ENCODE results near the gene C16orf95. TPM values are rescaled to one million over a fixed set of nuclear protein-coding genes. Genes with fewer than 3 reads are reported as not detected.
"Not testable (repeated sequence)": the region's sequence is repeated elsewhere in the genome, so short reads cannot be mapped to it uniquely, and the experiment has no call there.

The C16orf95 gene
- total RNA-seq, 2 experiments from 2014 or later: 9.9 to 11.4 TPM

DNA sequence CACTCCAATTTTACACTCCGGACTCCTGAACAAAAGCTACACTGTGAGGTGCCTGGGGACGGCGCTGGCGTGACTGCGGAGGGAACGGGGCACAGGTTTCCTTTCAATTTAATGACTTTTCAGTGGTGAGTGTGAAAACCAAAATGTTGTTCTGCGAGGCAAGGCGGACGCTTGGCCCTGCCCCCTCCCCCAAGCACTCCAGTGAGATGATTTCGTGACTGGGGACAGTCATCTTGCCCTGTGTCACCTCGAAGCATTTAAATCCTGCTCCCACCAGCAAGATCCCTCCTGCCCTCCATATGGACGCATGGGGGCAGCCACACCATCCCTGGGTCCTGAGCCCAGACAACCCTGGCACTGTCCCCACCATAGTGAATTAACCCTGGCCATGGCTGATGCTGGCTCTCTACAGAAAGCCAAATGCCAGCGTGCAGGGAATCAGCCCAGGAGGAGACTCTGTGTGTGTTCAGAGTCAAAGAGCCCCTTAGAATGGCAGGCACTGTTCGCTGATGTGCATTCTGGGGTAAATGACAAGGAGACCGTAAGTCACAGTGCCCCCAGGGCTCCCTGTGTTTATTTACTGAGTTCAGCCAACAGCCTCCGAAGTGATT lies 41.0 kb downstream of the C16orf95 start:
- Mint-ChIP-seq H3K27me3 (peaks cover 14% of the 10 kb centered on the region), H3K9me3 (no peaks in the 10 kb centered on the region), H3K27ac (no peak overlapping the region), H3K4me1 (peaks cover 7% of the 10 kb centered on the region), H3K36me3 (no peaks in the 10 kb centered on the region), H3K4me3 (no peak overlapping the region)
- peak; percentile 8 for DNase-seq

DNA sequence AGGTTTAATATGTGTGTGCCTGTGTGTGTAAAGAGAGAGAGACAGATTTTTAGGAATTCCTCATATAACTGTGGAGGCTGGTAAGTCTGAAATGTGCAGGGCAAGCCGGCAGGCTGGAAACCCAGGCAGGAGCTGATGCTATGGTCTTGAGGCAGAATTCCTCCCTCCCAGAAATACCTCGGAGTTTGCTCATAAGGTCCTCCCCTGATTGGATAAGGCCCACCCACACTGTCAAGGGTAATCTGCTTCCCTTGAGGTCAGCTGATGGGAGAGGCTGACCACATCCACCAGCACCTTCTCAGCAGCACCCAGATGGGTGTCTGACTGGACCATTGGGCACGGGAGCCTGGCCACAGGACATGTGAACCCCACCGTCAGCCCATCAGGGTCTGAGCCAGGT lies 42.4 kb downstream of the C16orf95 start:
- peaks cover 2% of the 10 kb centered on the region for H3K36me3 Mint-ChIP-seq
- H3K4me3 Mint-ChIP-seq: no peak overlapping the region
- H3K27ac Mint-ChIP-seq: no peak overlapping the region
- H3K9me3 Mint-ChIP-seq: peaks cover 2% of the 10 kb centered on the region
- H3K27me3 Mint-ChIP-seq: peaks cover 14% of the 10 kb centered on the region
- DNase-seq: no peak
- H3K4me1 Mint-ChIP-seq: peaks cover 7% of the 10 kb centered on the region

DNA sequence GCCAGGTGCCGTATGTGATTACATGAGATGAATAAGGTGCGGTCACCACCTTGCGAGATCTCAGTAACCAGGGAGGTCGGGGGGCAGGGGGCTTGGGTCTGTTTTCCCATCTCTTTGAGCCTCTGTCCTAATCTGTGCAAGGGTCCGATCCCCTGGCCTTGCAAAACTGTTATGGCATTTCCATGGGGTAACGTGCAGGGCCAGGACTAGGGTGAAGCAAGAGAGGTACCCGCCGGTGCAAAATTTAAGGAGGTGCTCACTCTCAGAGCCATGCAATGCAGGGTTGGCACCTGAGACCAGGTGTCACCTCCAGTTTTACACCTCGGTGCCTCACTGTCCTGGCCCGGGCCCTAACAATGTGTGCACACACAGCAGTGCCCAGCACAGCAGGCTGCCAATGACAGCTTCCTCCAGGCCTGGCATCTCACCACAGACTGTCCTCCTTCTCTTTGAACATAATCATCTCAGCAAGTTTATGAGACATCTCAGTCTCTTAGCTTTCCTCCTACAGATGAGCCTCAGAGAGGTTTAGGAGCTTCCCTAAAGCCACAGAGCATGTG lies 43.6 kb downstream of the C16orf95 start:
- Mint-ChIP-seq H3K36me3 (peaks cover 5% of the 10 kb centered on the region), H3K4me1 (peaks cover 5% of the 10 kb centered on the region), H3K27me3 (peaks cover 7% of the 10 kb centered on the region), H3K4me3 (no peak overlapping the region), H3K27ac (no peak overlapping the region), H3K9me3 (peaks cover 4% of the 10 kb centered on the region)
- no peak for DNase-seq

DNA sequence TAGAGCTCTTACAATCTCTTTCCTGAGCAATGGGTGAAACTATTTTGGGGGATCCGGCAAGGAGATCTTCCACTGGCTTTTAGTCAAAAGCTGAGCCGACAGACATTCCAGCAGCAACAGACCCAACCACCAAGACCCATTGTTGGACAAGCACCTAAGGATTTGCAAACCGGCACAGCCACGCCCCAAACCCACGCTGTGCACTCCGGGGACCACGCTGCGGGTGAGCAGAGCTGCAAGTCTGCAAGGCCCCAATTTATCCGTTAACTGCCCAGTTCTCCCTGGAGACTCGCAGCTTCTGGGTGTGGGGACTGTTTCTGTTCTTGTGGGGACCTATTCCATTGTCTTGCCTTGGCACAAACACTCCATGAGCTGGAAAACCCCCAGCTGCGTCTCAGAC lies 45.9 kb downstream of the C16orf95 start:
- Mint-ChIP-seq H3K27me3 (no peaks in the 10 kb centered on the region), H3K9me3 (peaks cover 4% of the 10 kb centered on the region), H3K27ac (no peak overlapping the region), H3K36me3 (peaks cover 5% of the 10 kb centered on the region), H3K4me1 (peaks cover 4% of the 10 kb centered on the region), H3K4me3 (no peak overlapping the region)
- no peak for DNase-seq

DNA sequence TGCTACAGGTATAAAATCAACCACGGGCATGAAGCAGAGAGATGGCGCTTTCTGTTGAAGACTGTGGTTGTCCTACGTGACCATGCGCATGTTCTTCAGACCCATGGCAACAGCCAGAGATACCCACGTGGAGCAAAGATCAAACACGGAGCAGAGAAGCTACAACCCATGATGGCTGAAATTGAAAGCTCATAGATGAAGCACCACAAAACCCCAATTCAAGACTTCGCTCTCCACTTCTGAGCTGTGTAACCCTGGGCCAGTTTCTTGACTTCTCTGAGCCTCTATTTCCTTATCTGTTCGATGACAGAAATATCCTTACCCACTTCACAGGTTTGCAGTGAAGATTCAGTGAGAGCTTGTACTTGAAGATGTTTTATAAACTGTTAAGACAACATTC lies 49.6 kb downstream of the C16orf95 start:
- H3K9me3 Mint-ChIP-seq: peaks cover 4% of the 10 kb centered on the region
- H3K4me3 Mint-ChIP-seq: no peak overlapping the region
- no peaks in the 10 kb centered on the region for H3K27me3 Mint-ChIP-seq
- no peaks in the 10 kb centered on the region for H3K4me1 Mint-ChIP-seq
- no peak for DNase-seq
- H3K27ac Mint-ChIP-seq: no peak overlapping the region
- H3K36me3 Mint-ChIP-seq: peaks cover 5% of the 10 kb centered on the region

DNA sequence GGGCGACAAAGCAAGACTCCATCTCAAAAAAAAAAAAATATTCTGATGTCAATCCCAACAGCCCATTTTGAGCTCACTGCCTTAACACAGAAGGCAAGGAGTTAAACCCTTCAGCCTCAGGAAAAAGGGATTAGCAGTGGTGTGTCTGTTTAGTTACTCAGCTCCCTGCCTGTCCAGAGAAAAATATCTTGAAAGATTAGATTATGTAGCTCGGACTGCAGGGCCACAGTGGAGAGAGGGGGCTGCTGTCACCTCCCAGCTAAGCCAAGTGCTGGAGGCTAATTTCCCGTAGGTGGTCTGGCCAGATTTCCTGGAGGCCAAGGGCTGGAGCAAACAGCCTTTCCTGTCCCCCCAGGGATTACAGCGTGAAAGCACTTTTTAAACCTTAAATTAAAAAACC lies 50.3 kb downstream of the C16orf95 start:
- peaks cover 4% of the 10 kb centered on the region for H3K9me3 Mint-ChIP-seq
- peaks cover 5% of the 10 kb centered on the region for H3K36me3 Mint-ChIP-seq
- H3K4me3 Mint-ChIP-seq: no peak overlapping the region

DNA sequence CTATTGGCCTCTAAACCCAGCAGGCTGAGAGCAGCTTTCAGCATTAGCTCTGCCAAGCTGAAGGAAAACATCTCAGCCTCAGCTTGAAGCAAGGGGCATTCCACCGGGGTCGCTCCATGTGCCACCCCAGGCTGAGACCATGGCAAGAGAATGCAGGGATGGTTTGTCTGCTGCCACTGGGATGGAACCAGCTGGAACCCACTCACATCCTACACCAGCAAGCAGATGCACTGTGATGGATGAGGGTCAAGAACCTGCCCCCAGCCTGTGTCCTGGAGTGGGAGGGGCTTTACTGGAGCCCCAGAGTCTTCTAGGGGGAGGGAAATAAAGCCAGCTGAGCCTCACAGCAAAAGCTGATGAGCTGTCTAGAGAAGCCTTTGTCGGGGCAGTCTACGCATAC lies 51.9 kb downstream of the C16orf95 start:
- H3K27ac Mint-ChIP-seq: no peak overlapping the region
- H3K27me3 Mint-ChIP-seq: no peaks in the 10 kb centered on the region
- H3K9me3 Mint-ChIP-seq: peaks cover 12% of the 10 kb centered on the region
- no peak overlapping the region for H3K4me3 Mint-ChIP-seq
- DNase-seq: no peak
- peaks cover 5% of the 10 kb centered on the region for H3K36me3 Mint-ChIP-seq
- no peaks in the 10 kb centered on the region for H3K4me1 Mint-ChIP-seq

More for the DNA sequence above, 50.3 kb downstream of the C16orf95 start:
- H3K27ac Mint-ChIP-seq: no peak overlapping the region
- no peaks in the 10 kb centered on the region for H3K4me1 Mint-ChIP-seq
- DNase-seq: no peak
- H3K27me3 Mint-ChIP-seq: no peaks in the 10 kb centered on the region

DNA sequence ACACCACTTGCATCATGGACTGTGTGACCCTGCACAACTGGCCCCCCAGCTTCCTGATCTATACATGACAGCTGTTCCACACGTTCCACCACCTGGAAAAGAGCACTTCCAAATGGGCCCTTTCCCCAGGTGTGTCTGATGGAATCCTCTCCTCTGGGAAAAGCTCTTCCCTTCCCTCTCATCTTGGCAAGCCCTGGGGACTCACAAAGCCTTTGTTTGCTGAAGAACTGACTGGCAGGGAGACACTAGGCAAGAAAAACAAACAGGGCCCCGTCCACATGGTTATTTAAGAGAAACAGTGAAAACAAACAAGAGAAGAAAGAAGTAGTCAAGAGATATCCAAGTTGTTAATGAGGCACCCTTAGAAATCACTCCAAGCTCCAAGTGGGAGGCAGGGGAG lies 52.6 kb downstream of the C16orf95 start:
- Mint-ChIP-seq H3K36me3 (peaks cover 3% of the 10 kb centered on the region), H3K27me3 (no peaks in the 10 kb centered on the region), H3K9me3 (peaks cover 10% of the 10 kb centered on the region), H3K4me1 (no peaks in the 10 kb centered on the region), H3K4me3 (no peak overlapping the region), H3K27ac (no peak overlapping the region)
- no peak for DNase-seq

DNA sequence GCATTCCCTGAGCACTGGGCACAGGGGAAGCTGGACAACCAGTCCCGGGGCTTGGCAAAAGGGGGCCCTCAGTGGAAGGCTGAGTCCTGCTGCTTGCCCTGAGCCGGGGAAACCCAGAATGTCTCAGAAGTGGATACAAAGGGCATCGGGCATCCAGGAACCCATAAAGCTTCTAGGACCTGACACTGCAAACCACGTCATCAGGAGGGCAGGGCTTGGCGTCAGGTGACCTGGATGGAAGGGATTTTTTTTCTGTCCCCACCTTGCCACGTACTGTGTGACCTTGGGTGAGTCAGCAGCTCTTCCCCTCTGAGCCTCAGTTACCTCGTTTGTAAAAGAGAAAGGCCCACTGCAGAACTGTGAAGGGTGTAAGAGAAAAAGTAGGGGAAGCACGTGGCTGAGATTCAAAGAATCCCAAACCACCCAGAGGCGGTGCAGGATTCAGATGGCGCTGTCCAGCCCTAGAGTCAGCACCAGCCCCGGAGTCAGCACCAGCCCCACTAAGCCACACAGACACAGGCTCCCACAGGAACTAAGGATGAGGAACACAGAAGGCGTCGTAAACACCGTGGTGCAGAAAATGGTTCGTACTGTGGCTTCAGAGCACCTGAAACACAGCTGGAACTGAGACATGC lies 53.7 kb downstream of the C16orf95 start:
- peaks cover 7% of the 10 kb centered on the region for H3K9me3 Mint-ChIP-seq
- no peaks in the 10 kb centered on the region for H3K4me1 Mint-ChIP-seq
- no peak overlapping the region for H3K27ac Mint-ChIP-seq
- no peaks in the 10 kb centered on the region for H3K36me3 Mint-ChIP-seq
- no peaks in the 10 kb centered on the region for H3K27me3 Mint-ChIP-seq
- H3K4me3 Mint-ChIP-seq: no peak overlapping the region
- DNase-seq: no peak

DNA sequence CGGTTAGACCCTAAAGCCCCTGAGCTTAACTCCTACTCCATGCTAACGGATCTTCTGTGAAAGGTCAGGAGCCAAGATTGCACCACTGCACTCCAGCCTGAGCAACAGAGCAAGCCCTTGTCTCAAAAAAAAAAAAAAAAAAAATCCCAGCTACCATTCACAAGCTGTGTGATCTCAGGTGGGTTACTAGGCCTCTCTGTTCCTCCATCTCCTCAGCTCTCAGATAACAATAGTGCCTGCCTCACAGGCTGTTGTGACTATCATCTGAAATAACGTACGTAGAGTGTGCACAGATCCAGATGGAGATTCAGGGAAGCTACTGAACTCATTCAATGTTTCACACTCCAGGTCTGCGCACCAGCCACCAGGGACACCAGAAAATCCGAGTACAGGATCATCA lies 57.8 kb downstream of the C16orf95 start:
- no peaks in the 10 kb centered on the region for H3K4me1 Mint-ChIP-seq
- H3K9me3 Mint-ChIP-seq: peaks cover 7% of the 10 kb centered on the region
- H3K27ac Mint-ChIP-seq: no peak overlapping the region
- H3K4me3 Mint-ChIP-seq: no peak overlapping the region
- no peak for DNase-seq
- no peaks in the 10 kb centered on the region for H3K27me3 Mint-ChIP-seq
- H3K36me3 Mint-ChIP-seq: no peaks in the 10 kb centered on the region

DNA sequence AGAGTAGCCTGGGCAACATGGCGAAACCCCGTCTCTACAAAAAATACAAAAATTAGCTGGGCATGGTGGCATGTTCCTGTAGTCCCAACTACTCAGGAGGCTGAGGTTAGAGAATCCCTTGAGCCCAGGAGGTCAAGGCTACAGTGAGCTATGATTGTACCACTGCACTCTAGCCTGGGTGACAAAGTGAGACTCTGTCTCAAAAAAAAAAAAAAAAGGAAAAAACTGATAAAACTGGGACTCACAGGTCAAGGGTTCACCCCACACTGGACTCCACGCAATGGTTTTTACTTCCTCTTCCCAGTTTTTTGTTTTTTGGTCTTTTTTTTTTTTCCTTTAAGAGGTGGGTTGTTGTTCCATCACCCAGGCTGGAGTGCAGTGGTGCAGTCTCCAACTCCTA lies 58.5 kb downstream of the C16orf95 start:
- H3K27ac Mint-ChIP-seq, DNase-seq, H3K36me3 Mint-ChIP-seq, H3K4me3 Mint-ChIP-seq, H3K4me1 Mint-ChIP-seq, H3K27me3 Mint-ChIP-seq, H3K9me3 Mint-ChIP-seq: not testable (repeated sequence)

DNA sequence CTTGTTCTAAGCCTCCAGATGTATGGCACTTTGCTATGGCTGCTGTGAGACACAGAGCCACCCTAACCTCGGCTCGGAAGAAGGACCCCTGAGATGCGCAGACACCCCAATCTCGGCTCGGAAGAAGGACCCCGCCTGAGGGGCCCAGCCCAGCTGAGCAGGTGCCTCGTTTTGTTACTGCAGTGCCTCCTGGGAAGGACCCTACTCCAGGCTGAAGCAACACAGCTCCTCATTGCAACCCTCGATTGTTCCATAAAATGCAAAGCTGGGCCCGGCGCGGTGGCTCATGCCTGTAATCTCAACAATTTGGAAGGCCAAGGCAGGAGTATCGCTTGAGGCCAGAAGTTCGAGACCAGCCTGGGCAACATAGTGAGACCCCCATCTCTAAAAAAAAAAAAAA lies 61.3 kb downstream of the C16orf95 start:
- no peak overlapping the region for H3K27ac Mint-ChIP-seq
- no peak overlapping the region for H3K4me3 Mint-ChIP-seq
- H3K36me3 Mint-ChIP-seq: no peaks in the 10 kb centered on the region
- no peak for DNase-seq
- H3K9me3 Mint-ChIP-seq: peaks cover 5% of the 10 kb centered on the region
- no peaks in the 10 kb centered on the region for H3K4me1 Mint-ChIP-seq
- no peaks in the 10 kb centered on the region for H3K27me3 Mint-ChIP-seq

DNA sequence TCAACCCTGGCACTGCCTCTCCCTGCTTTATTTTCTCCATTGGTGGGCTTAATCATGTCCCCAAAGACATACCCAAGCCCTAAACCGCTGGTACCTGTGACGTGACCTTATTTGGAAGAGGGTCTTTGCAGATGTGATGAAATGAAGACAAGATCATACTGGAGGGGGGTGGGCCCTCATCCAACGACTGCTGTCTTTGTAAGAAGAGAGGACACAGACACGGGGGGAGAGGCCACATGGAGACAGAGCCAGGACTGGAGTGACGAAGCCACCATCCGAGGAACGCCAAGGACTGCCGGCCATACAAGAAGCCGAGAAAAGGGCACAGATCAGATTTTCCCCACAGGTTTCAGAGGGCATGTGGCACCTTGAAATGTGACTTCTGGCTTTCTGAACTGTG lies 62.5 kb downstream of the C16orf95 start:
- Mint-ChIP-seq H3K4me3 (no peak overlapping the region), H3K27ac (no peak overlapping the region), H3K36me3 (no peaks in the 10 kb centered on the region), H3K27me3 (no peaks in the 10 kb centered on the region), H3K9me3 (no peaks in the 10 kb centered on the region), H3K4me1 (no peaks in the 10 kb centered on the region)
- DNase-seq: no peak

DNA sequence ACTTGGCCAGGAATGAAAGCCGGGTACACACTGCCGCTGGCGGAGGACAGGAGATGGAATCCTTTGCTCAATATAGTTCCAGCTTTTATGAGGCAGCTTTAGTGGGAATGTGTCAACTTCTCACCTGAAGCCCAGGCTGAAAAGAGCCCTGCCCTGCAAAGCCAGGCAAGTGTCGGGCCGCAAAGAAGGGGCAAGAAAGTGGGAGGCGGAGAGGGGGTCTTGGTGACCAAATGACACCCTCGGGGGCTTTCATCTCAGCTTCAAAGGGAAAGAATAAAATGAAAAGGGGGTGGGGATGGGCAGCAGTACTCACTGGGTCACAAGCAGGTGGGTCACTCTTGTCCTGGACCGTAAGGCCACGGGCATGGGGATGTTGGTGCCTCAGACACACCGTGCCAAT lies 62.9 kb downstream of the C16orf95 start:
- H3K4me1 Mint-ChIP-seq: no peaks in the 10 kb centered on the region
- no peak for DNase-seq
- no peak overlapping the region for H3K27ac Mint-ChIP-seq
- H3K4me3 Mint-ChIP-seq: no peak overlapping the region
- no peaks in the 10 kb centered on the region for H3K27me3 Mint-ChIP-seq
- H3K36me3 Mint-ChIP-seq: no peaks in the 10 kb centered on the region
- no peaks in the 10 kb centered on the region for H3K9me3 Mint-ChIP-seq

DNA sequence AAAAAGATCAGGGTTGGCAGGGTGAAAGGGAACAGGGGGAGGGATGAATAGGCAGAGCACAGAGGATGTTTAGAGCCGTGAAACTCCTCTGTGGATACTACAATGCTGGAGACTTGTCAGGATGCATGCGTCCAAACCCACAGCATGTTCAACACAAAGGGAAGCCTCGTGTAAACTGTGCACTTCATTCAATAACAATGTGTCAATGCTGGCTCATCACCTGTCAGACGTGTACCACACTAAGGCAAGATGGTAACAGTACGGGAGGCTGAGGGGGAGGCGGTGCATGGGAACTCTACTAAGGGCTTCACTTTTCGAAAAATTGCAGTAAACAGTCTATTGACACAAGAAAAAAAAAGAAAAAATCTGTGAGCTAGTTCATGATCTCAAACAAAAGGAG lies 63.7 kb downstream of the C16orf95 start:
- Mint-ChIP-seq H3K4me1 (peaks cover 6% of the 10 kb centered on the region), H3K27me3 (peaks cover 2% of the 10 kb centered on the region), H3K27ac (no peak overlapping the region), H3K4me3 (no peak overlapping the region), H3K9me3 (no peaks in the 10 kb centered on the region), H3K36me3 (no peaks in the 10 kb centered on the region)
- no peak for DNase-seq
